ENCODE measurements around the gene GRHPR. TPM values are rescaled to one million over a fixed set of nuclear protein-coding genes. Genes with fewer than 3 reads are reported as not detected.
A peak's percentile ranks its signal among the peaks of the same experiment; 100 is the strongest.

Gene GRHPR
- total RNA-seq, 1 donor from 2014 or later, result 78.1 TPM

DNA sequence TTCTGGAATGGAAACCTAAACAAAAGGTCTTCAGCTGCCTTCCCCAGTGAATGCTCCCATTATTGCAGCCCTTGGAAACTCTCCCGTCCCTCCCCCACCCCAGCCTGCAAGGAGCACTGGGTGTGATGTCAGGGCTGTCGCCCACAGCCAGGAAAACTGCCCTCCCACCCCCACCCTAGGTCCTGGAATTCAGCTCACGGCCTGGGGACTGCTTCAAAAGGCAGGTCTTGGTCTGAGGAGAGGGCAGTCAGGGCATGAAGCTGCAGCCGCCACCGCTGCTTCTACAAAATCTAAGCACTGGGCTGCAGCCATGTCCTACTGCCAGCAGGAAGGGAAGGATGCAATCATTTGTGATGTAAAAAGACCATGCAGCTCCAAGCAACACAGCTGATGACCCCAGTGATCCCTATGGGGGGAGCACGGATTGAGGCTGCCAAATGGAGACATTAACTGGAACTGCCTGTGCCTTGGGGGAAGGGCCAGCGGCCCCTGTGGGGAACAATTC lies 11.4 kb downstream of the GRHPR start:
- H3K4me1 Mint-ChIP-seq (ENCODE audit: low read depth, unreplicated experiment), result peaks cover 3% of the 10 kb centered on the region
- TF ChIP-seq, protein P1, sequence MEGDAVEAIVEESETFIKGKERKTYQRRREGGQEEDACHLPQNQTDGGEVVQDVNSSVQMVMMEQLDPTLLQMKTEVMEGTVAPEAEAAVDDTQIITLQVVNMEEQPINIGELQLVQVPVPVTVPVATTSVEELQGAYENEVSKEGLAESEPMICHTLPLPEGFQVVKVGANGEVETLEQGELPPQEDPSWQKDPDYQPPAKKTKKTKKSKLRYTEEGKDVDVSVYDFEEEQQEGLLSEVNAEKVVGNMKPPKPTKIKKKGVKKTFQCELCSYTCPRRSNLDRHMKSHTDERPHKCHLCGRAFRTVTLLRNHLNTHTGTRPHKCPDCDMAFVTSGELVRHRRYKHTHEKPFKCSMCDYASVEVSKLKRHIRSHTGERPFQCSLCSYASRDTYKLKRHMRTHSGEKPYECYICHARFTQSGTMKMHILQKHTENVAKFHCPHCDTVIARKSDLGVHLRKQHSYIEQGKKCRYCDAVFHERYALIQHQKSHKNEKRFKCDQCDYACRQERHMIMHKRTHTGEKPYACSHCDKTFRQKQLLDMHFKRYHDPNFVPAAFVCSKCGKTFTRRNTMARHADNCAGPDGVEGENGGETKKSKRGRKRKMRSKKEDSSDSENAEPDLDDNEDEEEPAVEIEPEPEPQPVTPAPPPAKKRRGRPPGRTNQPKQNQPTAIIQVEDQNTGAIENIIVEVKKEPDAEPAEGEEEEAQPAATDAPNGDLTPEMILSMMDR (IDR thresholded peaks at IDR 0.05; ENCODE audit: partially characterized antibody, unreplicated experiment), result no peak
- H3K9me3 Mint-ChIP-seq (ENCODE audit: unreplicated experiment), result peaks cover 4% of the 10 kb centered on the region
- H3K27me3 Mint-ChIP-seq (ENCODE audit: unreplicated experiment), result peaks cover 2% of the 10 kb centered on the region
- no peak overlapping the region for H3K4me3 Mint-ChIP-seq (ENCODE audit: unreplicated experiment)
- H3K27ac Mint-ChIP-seq (ENCODE audit: unreplicated experiment), result no peak overlapping the region
- H3K36me3 Mint-ChIP-seq (ENCODE audit: unreplicated experiment), result no peaks in the 10 kb centered on the region
- DNase-seq, result no peak

DNA sequence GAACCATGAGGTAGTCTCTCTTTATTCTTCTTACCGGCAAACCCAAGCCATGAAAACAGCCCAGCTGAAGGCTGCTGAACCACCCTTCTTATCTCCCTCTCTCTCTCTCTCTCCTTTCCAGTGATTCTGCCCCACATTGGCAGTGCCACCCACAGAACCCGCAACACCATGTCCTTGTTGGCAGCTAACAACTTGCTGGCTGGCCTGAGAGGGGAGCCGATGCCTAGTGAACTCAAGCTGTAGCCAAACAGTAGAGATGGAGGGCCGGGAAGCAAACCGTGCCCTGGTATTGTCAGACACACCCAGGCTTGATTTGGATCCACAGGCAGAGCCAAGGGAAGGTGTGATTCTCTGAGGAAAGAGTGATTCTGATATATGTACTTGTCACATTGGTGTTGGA lies 14.0 kb downstream of the GRHPR start:
- TF ChIP-seq, protein P1 (IDR thresholded peaks at IDR 0.05; ENCODE audit: partially characterized antibody, unreplicated experiment), result no peak
- H3K27me3 Mint-ChIP-seq (ENCODE audit: unreplicated experiment), result peaks cover 2% of the 10 kb centered on the region
- DNase-seq, result no peak
- no peak overlapping the region for H3K27ac Mint-ChIP-seq (ENCODE audit: unreplicated experiment)
- peaks cover 2% of the 10 kb centered on the region for H3K4me1 Mint-ChIP-seq (ENCODE audit: low read depth, unreplicated experiment)
- no peaks in the 10 kb centered on the region for H3K36me3 Mint-ChIP-seq (ENCODE audit: unreplicated experiment)
- no peak overlapping the region for H3K4me3 Mint-ChIP-seq (ENCODE audit: unreplicated experiment)
- peaks cover 2% of the 10 kb centered on the region for H3K9me3 Mint-ChIP-seq (ENCODE audit: unreplicated experiment)

DNA sequence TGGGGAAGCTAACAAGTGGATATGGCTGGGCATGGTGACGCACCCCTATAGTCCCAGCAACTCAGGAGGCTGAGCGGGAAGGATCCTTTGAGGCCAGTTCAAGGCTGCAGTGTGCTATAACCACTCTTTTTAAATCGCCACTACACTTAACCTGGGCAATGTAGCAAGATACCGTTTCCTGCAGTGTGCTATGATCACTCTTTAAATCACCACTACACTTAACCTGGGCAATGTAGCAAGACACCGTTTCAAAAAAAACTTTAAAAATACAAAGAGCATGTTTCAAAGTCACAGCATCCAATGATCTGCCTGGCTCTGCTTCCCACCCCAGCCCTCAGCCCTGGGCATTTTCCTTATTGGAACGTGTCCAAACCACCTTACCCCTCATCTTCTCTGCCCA lies 14.5 kb downstream of the GRHPR start:
- H3K4me1 Mint-ChIP-seq (ENCODE audit: low read depth, unreplicated experiment), result peaks cover 2% of the 10 kb centered on the region
- H3K27me3 Mint-ChIP-seq (ENCODE audit: unreplicated experiment), result peaks cover 2% of the 10 kb centered on the region
- DNase-seq, result no peak
- peak overlapping the region; percentile 11 for H3K27ac Mint-ChIP-seq (ENCODE audit: unreplicated experiment)
- H3K9me3 Mint-ChIP-seq (ENCODE audit: unreplicated experiment), result peaks cover 1% of the 10 kb centered on the region
- H3K36me3 Mint-ChIP-seq (ENCODE audit: unreplicated experiment), result no peaks in the 10 kb centered on the region
- TF ChIP-seq, protein P1 (IDR thresholded peaks at IDR 0.05; ENCODE audit: partially characterized antibody, unreplicated experiment), result no peak
- no peak overlapping the region for H3K4me3 Mint-ChIP-seq (ENCODE audit: unreplicated experiment)

DNA sequence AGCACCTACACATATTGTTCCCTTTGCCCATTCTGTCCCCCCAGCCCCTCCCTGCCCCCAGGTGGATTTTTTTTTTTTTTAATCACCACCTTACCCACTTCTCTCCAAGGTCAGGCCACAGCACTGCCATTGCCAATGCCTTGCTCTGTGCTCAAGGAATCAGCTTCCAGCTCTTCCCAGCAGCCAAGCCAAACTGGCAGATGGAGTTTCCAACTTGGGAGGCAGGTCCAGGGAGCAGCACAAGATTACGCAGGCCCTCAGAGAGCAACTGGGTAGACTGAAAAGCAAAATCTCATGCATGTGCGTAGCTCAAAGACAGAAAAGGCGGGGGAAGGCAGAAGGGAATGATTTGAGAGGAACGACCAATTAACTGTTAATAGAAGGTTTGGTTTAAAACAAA lies 15.1 kb downstream of the GRHPR start:
- Mint-ChIP-seq H3K4me3 (ENCODE audit: unreplicated experiment) (no peak overlapping the region), H3K27me3 (ENCODE audit: unreplicated experiment) (peaks cover 2% of the 10 kb centered on the region), H3K36me3 (ENCODE audit: unreplicated experiment) (no peaks in the 10 kb centered on the region), H3K9me3 (ENCODE audit: unreplicated experiment) (peaks cover 1% of the 10 kb centered on the region), H3K4me1 (ENCODE audit: low read depth, unreplicated experiment) (peaks cover 2% of the 10 kb centered on the region), H3K27ac (ENCODE audit: unreplicated experiment) (peak overlapping the region; percentile 16)
- DNase-seq, result no peak
- TF ChIP-seq, protein P1 (IDR thresholded peaks at IDR 0.05; ENCODE audit: partially characterized antibody, unreplicated experiment), result no peak

DNA sequence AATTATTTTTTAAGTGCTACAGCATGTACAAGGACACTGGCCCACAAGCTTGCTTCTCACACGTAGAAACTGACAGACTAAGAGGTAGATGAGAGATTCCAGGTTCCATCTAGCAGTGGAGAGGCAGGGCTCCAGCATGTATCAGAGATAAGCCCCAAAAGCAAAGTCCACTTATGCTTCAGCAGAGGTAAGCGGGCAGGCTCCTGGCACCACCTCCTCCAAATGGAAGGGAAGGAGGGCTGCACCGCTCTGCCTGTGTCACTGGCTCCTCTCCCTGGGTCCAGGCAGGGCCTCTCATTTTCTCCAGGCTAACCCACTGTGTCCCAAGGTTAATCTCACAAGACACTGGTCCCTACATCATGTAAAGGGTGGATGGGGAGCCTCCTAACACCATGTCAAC lies 15.9 kb downstream of the GRHPR start:
- DNase-seq, result no peak
- Mint-ChIP-seq H3K4me1 (ENCODE audit: low read depth, unreplicated experiment) (no peaks in the 10 kb centered on the region), H3K27me3 (ENCODE audit: unreplicated experiment) (peaks cover 2% of the 10 kb centered on the region), H3K36me3 (ENCODE audit: unreplicated experiment) (no peaks in the 10 kb centered on the region), H3K4me3 (ENCODE audit: unreplicated experiment) (no peak overlapping the region), H3K27ac (ENCODE audit: unreplicated experiment) (no peak overlapping the region), H3K9me3 (ENCODE audit: unreplicated experiment) (peaks cover 1% of the 10 kb centered on the region)
- TF ChIP-seq, protein P1 (IDR thresholded peaks at IDR 0.05; ENCODE audit: partially characterized antibody, unreplicated experiment), result no peak

Measured in glutamatergic neuron (in vitro differentiated cells).